Endothelial cell (in vitro differentiated cells): ENCODE data around the gene ARHGAP12. TPM values are rescaled to one million over a fixed set of nuclear protein-coding genes. Genes with fewer than 3 reads are reported as not detected.

Experiments used
- DNase-seq: peaks from one replicate; pipeline ENCODE4 v3.0.0; 2021; ENCODE audit warnings: low spot score
- H3K27ac Mint-ChIP-seq: one replicate; pipeline ENCODE4 v1.8.0; 2021; ENCODE audit warnings: mixed read lengths, inconsistent platforms; ENCODE audit not compliant: unreplicated experiment
- H3K27me3 Mint-ChIP-seq: one replicate; pipeline ENCODE4 v1.8.0; 2021; ENCODE audit warnings: mild to moderate bottlenecking, moderate library complexity, mixed read lengths, inconsistent platforms; ENCODE audit not compliant: unreplicated experiment
- H3K36me3 Mint-ChIP-seq: one replicate; pipeline ENCODE4 v1.8.0; 2021; ENCODE audit warnings: mild to moderate bottlenecking, low read depth, mixed read lengths, inconsistent platforms; ENCODE audit not compliant: unreplicated experiment
- H3K4me1 Mint-ChIP-seq: one replicate; pipeline ENCODE4 v1.8.0; 2021; ENCODE audit warnings: mild to moderate bottlenecking, mixed read lengths, inconsistent platforms; ENCODE audit not compliant: unreplicated experiment
- H3K4me3 Mint-ChIP-seq: one replicate; pipeline ENCODE4 v1.8.0; 2021; ENCODE audit warnings: mild to moderate bottlenecking, mixed read lengths, inconsistent platforms; ENCODE audit not compliant: unreplicated experiment
- H3K9me3 Mint-ChIP-seq: one replicate; pipeline ENCODE4 v1.8.0; 2021; ENCODE audit warnings: mixed read lengths, inconsistent platforms; ENCODE audit not compliant: unreplicated experiment
- total RNA-seq: library from RNA; stranded (reverse); fragmentation: NEBNext Ultra II Directional; extraction: Animal tissue kit (Norgen Biotek cat#: 25700); gene quantifications from one replicate; pipeline ENCODE4 v1.2.1, GENCODE V29; 2021; ENCODE audit not compliant: unreplicated experiment
- TF ChIP-seq, protein P1 (sequence below): fragments of 200-600 bp; sonication (generic); IDR thresholded peaks from one replicate; pipeline ENCODE4 v1.5.0; 2021; ENCODE audit warnings: antibody characterized with exemption; ENCODE audit not compliant: unreplicated experiment

Gene ARHGAP12
- total RNA-seq, 1 donor from 2014 or later = 39.0 TPM

DNA sequence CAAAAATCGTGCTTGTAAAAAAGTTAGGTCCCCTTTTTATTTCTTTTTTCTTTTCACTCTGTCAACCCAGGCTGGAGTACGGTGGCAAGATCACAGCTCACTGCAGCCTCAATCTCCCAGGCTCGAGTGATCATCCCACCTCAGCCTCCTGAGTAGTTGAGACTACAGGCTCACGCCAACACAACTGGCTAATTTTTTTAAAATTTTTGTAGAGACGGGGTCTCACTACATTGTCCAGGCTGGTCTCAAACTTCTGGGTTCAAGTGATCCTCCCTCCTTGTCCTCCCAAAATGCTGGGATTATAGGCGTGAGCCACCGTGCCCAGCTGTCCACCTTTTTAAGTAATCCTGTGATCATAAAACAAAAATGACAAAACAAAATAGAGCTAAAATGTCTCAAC is 19.4 kb upstream of the ARHGAP12 start:
- H3K27ac Mint-ChIP-seq = no peak overlapping the region

DNA sequence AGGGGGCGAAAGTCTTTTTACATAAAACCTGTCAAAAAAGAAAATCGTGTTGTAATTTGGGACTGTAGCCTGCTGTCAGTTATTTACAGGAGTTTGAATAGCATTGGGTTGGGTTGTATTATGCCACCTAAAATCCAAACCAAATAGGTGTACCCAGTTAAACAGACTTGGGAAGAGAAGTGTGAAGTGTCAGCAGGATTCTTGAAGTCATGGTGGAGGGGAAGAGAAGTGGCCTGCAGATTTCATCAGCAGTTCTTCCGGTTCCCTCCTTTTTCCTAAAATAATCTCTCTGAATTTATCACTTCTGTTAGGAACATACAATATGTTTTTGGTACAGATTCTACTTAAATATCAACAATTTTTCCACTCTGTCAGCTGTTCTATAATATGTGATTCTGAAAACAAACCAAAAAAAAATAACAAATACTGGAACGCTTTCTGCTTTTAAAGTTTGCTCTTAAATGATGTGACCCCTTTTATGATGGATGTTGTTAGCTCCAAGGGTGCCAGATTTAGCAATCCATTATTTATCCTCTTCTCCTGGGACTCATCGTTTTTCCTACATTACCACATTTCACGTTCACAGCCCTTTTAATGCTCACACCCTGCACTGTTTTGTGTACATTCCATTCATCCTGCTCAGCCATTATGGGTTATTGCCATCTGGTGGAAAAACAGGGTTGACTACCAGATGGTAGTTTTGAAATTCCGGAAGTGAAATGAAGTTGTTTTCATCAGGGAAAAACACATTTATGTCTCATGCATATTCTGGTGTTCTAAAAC is 18.7 kb upstream of the ARHGAP12 start:
- Mint-ChIP-seq H3K27me3 (peaks cover 1% of the 10 kb centered on the region), H3K4me1 (peaks cover 17% of the 10 kb centered on the region), H3K9me3 (no peaks in the 10 kb centered on the region), H3K36me3 (no peaks in the 10 kb centered on the region), H3K4me3 (no peak overlapping the region), H3K27ac (no peak overlapping the region)
- TF ChIP-seq, protein P1, sequence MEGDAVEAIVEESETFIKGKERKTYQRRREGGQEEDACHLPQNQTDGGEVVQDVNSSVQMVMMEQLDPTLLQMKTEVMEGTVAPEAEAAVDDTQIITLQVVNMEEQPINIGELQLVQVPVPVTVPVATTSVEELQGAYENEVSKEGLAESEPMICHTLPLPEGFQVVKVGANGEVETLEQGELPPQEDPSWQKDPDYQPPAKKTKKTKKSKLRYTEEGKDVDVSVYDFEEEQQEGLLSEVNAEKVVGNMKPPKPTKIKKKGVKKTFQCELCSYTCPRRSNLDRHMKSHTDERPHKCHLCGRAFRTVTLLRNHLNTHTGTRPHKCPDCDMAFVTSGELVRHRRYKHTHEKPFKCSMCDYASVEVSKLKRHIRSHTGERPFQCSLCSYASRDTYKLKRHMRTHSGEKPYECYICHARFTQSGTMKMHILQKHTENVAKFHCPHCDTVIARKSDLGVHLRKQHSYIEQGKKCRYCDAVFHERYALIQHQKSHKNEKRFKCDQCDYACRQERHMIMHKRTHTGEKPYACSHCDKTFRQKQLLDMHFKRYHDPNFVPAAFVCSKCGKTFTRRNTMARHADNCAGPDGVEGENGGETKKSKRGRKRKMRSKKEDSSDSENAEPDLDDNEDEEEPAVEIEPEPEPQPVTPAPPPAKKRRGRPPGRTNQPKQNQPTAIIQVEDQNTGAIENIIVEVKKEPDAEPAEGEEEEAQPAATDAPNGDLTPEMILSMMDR = no peak
- no peak for DNase-seq

More for the DNA sequence above, 19.4 kb upstream of the ARHGAP12 start:
- H3K4me1 Mint-ChIP-seq = peaks cover 17% of the 10 kb centered on the region
- peaks cover 1% of the 10 kb centered on the region for H3K27me3 Mint-ChIP-seq
- no peak for DNase-seq
- TF ChIP-seq, protein P1 = no peak
- peaks cover 5% of the 10 kb centered on the region for H3K36me3 Mint-ChIP-seq
- no peaks in the 10 kb centered on the region for H3K9me3 Mint-ChIP-seq
- no peak overlapping the region for H3K4me3 Mint-ChIP-seq

- no peaks in the 10 kb centered on the region for H3K36me3 Mint-ChIP-seq
- H3K4me1 Mint-ChIP-seq = peaks cover 17% of the 10 kb centered on the region
- no peak overlapping the region for H3K4me3 Mint-ChIP-seq
- no peaks in the 10 kb centered on the region for H3K9me3 Mint-ChIP-seq
- TF ChIP-seq, protein P1 = no peak
- H3K27ac Mint-ChIP-seq = no peak overlapping the region
- H3K27me3 Mint-ChIP-seq = no peaks in the 10 kb centered on the region
- DNase-seq = no peak
Measured at GRCh38 chr10:31945392-31945791, 16.8 kb upstream of the ARHGAP12 start.

- Mint-ChIP-seq H3K9me3 (no peaks in the 10 kb centered on the region), H3K4me1 (peaks cover 17% of the 10 kb centered on the region), H3K27me3 (no peaks in the 10 kb centered on the region), H3K4me3 (no peak overlapping the region), H3K27ac (peak overlapping the region; percentile 74), H3K36me3 (no peaks in the 10 kb centered on the region)
- TF ChIP-seq, protein P1 = no peak
- DNase-seq = no peak
Measured at GRCh38 chr10:31944071-31944433, 15.4 kb upstream of the ARHGAP12 start.

GRCh38 chr10:31942892-31943291 is 14.3 kb upstream of the ARHGAP12 start:
- Mint-ChIP-seq H3K4me1 (peaks cover 17% of the 10 kb centered on the region), H3K4me3 (no peak overlapping the region), H3K27me3 (no peaks in the 10 kb centered on the region), H3K27ac (no peak overlapping the region), H3K9me3 (no peaks in the 10 kb centered on the region), H3K36me3 (no peaks in the 10 kb centered on the region)
- TF ChIP-seq, protein P1 = no peak
- no peak for DNase-seq
